ENCODE data around the gene LPP. TPM values are rescaled to one million over a fixed set of nuclear protein-coding genes. Genes with fewer than 3 reads are reported as not detected.

LPP gene
- total RNA-seq, 4 donors from 2014 or later: 56.0 to 65.7 (median 58.1) TPM

- Histone ChIP-seq H3K36me3 (no peaks in the 10 kb centered on the region), H3K27me3 (no peaks in the 10 kb centered on the region), H3K4me3 (no peak overlapping the region), H3K9me3 (no peaks in the 10 kb centered on the region), H3K27ac (peak overlapping the region; percentile 94 to 99 (median 96)), H3K4me1 (peaks cover 83 to 92% of the 10 kb centered on the region in 2 donors)
- intact Hi-C loops (cut with DNase I; ENCODE audit: low total_unique reads): no loop called here
- DNase-seq: peak; percentile 49 to 54
- in situ Hi-C loops (cut with MboI; ENCODE audit: low sequenced_read_pairs in 4 of 4): loop anchor here in 2 of 4 donors (5.0 to 10.0 kb wide), 4 partner anchors 152 to 518 kb away; partner anchors contain the start of gene BCL6 (in 2 of the 2)
- ATAC-seq: peak; percentile 8 to 17
- TF ChIP-seq CTCF (IDR thresholded peaks at IDR 0.05 in 4 of 5, conservative IDR thresholded peaks at IDR 0.05 in 1 of 5) (no peak), POLR2A (IDR thresholded peaks at IDR 0.05) (peak in 1 of 2 donors; percentile 68)
These were observed 109.1 kb downstream of the LPP start for GRCh38 chr3:188262913-188263683.

GRCh38 chr3:188264226-188265207 is 110.6 kb downstream of the LPP start:
- TF ChIP-seq POLR2A (IDR thresholded peaks at IDR 0.05) (peak; percentile 29 to 82), CTCF (IDR thresholded peaks at IDR 0.05 in 4 of 5, conservative IDR thresholded peaks at IDR 0.05 in 1 of 5) (no peak)
- Histone ChIP-seq H3K27me3 (no peaks in the 10 kb centered on the region), H3K4me3 (peak overlapping the region; percentile 39 to 65 (median 47)), H3K4me1 (peaks cover 82 to 85% of the 10 kb centered on the region in 2 donors), H3K9me3 (no peaks in the 10 kb centered on the region), H3K36me3 (no peaks in the 10 kb centered on the region), H3K27ac (peak overlapping the region; percentile 94 to 99 (median 96))
- ATAC-seq: peak; percentile 15 to 32
- peak; percentile 67 to 79 for DNase-seq
- in situ Hi-C loops (cut with MboI; ENCODE audit: low sequenced_read_pairs in 4 of 4) (loop anchor here in 2 of 4 donors (5.0 to 10.0 kb wide), 5 partner anchors 150 to 688 kb away; partner anchors contain the start of gene BCL6 (in 2 of the 2)), intact Hi-C loops (cut with DNase I; ENCODE audit: low total_unique reads) (loop anchor here (5.0 kb wide), 4 partner anchors 107 to 307 kb away; no protein-coding TSS in a partner anchor)

- Histone ChIP-seq H3K27ac (peak overlapping the region; percentile 94 to 99 (median 96)), H3K4me1 (peaks cover 81 to 85% of the 10 kb centered on the region in 2 donors), H3K36me3 (no peaks in the 10 kb centered on the region), H3K27me3 (no peaks in the 10 kb centered on the region), H3K9me3 (no peaks in the 10 kb centered on the region), H3K4me3 (peak overlapping the region; percentile 39 to 65 (median 47))
- intact Hi-C loops (cut with DNase I; ENCODE audit: low total_unique reads): loop anchor here (1.0 to 5.0 kb wide), 7 partner anchors 46 to 682 kb away; no protein-coding TSS in a partner anchor
- in situ Hi-C loops (cut with MboI; ENCODE audit: low sequenced_read_pairs in 4 of 4): loop anchor here in 1 of 4 donors (5.0 to 10.0 kb wide), 4 partner anchors 148 to 686 kb away; partner anchors contain the start of gene BCL6
- ATAC-seq (peak; percentile 44 to 71), DNase-seq (peak; percentile 80 to 93)
- TF ChIP-seq POLR2A (IDR thresholded peaks at IDR 0.05) (peak; percentile 78 to 85), CTCF (IDR thresholded peaks at IDR 0.05 in 4 of 5, conservative IDR thresholded peaks at IDR 0.05 in 1 of 5) (no peak)
These were observed 112.8 kb downstream of the LPP start for GRCh38 chr3:188266562-188267274.

Measured in gastrocnemius medialis (tissue), 4 donors.